Fibroblast of mammary gland (primary cell): Measurements from ENCODE around the gene NANS.

ENCODE experiments used
- DNase-seq: peaks from one replicate; pipeline ENCODE4 v3.0.0-alpha.2; 2010; ENCODE audit warnings: low read depth
- H3K4me3 ChIP-seq: 2 replicates; pipeline ENCODE4 v1.5.1; 2011; ENCODE audit warnings: low read depth, mild to moderate bottlenecking, low read length, moderate library complexity; ENCODE audit not compliant: control insufficient read depth
- TF ChIP-seq, protein P1 (sequence below): conservative IDR thresholded peaks from 2 replicates; pipeline ENCODE4 v1.5.1; 2011; ENCODE audit warnings: low read depth, low read length, inconsistent platforms; ENCODE audit not compliant: control insufficient read depth, insufficient read depth

The NANS gene

DNA sequence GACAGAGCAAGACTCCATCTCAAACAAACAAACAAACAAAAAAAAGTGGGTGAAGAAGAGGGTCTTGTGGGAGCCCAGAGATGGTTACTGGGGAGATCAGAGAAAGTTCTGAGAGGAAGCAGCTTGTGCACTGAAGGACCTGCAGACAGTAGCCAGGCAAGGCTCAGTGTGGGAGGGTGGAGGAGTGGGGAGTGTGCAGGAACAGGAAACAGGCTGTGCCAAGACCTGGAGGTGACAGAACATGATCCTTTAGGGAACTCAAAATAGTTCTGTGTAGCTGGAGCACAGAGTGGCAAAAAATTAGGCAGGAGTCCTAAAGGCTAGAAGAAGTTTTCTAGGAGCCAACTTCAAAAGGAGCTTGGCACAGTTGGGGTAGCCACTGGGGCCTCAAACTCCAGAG lies 19.2 kb upstream of the NANS start:
- DNase-seq: no peak

DNA sequence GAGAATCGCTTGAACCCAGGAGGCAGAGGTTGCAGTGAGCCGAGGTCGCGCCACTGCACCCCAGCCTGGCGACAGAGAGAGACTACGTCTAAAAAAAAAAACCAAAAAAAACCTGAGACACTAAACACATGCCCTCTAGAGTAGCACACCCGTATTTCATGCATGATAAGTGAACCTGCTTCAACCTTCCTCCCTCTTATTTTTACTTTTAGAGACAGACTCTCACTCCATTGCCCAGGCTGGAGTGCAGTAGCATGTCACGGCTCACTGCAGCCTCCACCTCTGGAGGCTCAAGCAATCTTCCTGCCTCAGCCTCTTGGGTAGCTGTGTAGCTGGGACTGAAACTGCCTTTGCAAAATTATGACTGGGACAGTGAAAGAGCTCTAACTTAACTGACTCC lies 17.6 kb upstream of the NANS start:
- no peak for DNase-seq
- no peak overlapping the region for H3K4me3 ChIP-seq
- TF ChIP-seq, protein P1, sequence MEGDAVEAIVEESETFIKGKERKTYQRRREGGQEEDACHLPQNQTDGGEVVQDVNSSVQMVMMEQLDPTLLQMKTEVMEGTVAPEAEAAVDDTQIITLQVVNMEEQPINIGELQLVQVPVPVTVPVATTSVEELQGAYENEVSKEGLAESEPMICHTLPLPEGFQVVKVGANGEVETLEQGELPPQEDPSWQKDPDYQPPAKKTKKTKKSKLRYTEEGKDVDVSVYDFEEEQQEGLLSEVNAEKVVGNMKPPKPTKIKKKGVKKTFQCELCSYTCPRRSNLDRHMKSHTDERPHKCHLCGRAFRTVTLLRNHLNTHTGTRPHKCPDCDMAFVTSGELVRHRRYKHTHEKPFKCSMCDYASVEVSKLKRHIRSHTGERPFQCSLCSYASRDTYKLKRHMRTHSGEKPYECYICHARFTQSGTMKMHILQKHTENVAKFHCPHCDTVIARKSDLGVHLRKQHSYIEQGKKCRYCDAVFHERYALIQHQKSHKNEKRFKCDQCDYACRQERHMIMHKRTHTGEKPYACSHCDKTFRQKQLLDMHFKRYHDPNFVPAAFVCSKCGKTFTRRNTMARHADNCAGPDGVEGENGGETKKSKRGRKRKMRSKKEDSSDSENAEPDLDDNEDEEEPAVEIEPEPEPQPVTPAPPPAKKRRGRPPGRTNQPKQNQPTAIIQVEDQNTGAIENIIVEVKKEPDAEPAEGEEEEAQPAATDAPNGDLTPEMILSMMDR: no peak

More for the DNA sequence above, 19.2 kb upstream of the NANS start:
- TF ChIP-seq, protein P1: no peak
- H3K4me3 ChIP-seq: no peak overlapping the region

DNA sequence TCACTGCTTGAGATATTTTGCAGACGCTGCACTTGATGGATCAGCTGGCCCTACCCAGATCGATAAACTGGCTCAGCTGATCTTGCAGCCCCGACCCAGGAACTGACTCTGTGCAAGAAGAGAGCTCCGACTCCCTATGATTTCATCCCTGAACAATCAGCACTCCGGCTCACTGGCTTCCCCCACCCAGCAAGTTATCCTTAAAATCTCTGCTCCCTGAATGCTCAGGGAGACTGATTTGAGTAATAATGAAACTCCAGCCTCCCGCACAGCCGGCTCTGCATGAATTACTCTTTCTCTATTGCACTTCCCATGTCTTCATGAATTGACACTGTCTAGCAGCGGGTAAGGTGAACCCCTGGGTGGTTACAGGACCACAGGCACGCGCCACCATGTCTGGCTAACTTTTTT lies 16.9 kb upstream of the NANS start:
- TF ChIP-seq, protein P1: no peak
- H3K4me3 ChIP-seq: no peak overlapping the region
- DNase-seq: no peak

DNA sequence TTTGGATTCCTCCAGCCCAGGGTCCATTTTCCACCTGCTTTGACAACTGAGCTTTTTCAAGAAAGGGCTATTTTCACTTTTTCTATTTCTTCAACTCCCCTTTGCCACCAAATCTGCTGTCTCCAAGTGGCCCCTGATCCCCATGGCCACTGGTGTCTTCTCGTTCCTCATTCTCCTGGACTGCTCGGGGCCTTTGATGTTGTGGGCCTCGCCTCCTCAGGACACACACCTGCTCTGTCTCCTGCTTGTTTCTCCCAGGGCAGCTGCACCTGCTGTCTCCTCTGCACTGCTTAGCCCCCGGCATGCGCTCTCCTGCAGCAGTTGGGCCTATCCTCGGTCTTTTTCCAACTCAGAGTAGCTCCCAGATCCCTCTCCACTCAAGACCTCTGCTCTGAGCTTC lies 16.3 kb upstream of the NANS start:
- TF ChIP-seq, protein P1: no peak
- no peak for DNase-seq
- no peak overlapping the region for H3K4me3 ChIP-seq

DNA sequence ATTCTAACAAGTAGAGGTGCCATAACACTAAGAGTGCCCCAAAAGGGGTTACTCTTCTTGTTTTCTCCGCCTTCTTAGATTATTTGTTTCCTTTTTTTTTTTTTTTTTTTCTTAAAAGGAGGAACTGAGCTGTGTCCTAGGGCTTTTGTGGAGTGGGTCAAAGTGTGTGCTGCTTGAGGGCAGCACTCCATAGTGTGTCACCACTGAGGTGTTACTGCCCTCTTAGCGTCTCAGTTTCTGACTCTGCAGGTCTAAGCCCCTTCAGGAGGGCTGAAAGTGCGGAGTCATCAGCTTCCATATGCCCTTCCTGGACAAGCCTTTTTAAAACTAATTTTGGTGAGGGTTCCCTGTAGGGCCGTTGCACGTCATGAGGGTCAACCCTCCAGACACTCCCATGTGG lies 12.6 kb upstream of the NANS start:
- no peak overlapping the region for H3K4me3 ChIP-seq
- DNase-seq: no peak

DNA sequence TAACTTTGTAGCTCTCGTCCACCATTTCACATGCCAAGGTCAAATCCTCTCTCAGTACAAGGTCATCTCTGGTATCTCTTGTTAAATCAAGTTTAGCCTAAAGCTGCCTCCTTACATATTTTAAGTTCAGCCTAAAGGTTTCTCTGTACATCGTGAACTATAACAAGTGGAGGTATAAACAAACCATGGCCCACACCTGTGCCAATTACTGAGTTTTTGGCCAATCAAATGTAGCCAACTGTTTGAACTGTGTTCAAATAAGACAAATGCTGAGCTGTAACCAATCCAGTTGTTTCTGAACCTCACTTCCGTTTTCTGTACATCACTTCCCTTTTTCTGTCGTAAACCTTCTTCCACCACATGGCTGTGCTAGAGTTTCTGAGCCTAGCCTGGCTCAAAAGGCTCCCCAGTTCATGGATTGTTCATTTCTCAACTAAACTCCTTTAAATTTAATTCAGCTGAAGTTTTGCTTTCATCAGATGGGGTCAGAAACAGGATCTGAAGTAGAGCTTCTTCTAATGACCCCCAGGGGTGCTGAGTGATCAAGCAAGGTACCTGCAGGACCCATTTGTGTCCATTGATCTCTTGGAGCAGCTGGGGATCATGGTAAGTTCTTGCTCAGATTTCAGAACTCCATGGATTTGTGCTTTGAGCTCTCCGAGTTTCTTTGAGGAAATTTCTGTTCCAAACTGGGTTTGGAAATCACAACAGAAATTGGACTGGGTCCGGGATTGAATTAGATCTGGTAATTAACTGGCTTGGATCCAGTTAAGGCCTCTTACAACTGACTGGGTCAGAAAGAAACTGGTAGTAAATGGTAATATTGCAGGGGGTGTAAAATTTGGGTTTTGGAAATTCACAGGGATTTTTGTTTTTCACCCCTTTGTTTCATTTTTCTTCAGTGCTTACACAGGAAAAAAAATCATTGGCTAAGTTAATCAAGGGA lies 11.0 kb upstream of the NANS start:
- H3K4me3 ChIP-seq: peak overlapping the region; percentile 52
- TF ChIP-seq, protein P1: no peak
- DNase-seq: peak; percentile 74

More for the DNA sequence above, 12.6 kb upstream of the NANS start:
- TF ChIP-seq, protein P1: no peak

DNA sequence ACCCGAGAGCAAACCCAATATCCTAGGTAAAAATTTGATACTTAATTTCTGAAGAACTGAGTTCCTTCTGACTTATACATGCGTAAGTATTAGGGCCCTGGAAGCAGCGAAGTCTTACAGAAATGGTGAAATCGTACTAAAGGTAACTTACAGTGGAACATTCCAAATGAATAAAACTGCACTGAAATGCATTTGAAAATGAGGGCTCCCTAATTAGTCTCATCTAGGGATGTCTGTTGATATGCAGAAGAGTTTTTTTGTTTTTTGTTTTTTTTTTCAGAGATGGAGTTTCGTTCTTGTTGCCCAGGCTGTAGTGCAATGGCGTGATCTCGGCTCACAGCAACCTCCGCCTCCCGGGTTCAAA lies 10.4 kb upstream of the NANS start:
- TF ChIP-seq, protein P1: no peak
- peak overlapping the region; percentile 52 for H3K4me3 ChIP-seq
- no peak for DNase-seq
